Chondrocyte (in vitro differentiated cells): Measurements from ENCODE around the gene CHRNG. TPM values are rescaled to one million over a fixed set of nuclear protein-coding genes. Genes with fewer than 3 reads are reported as not detected.

Experiments used
- DNase-seq: peaks from one replicate; pipeline ENCODE4 v3.0.0; 2021; ENCODE audit warnings: mixed read lengths, low spot score
- H3K27ac Mint-ChIP-seq: one replicate; pipeline ENCODE4 v1.8.0; 2021; ENCODE audit warnings: mild to moderate bottlenecking, moderate library complexity, mixed read lengths; ENCODE audit not compliant: unreplicated experiment
- H3K27me3 Mint-ChIP-seq: 2 replicates; pipeline ENCODE4 v1.8.0; 2021; ENCODE audit warnings: low read depth, mixed read lengths
- H3K36me3 Mint-ChIP-seq: 2 replicates; pipeline ENCODE4 v1.8.0; 2021; ENCODE audit warnings: low read depth, mixed read lengths
- H3K4me1 Mint-ChIP-seq: 2 replicates; pipeline ENCODE4 v1.8.0; 2021; ENCODE audit warnings: low read depth, mild to moderate bottlenecking, mixed read lengths
- H3K4me3 Mint-ChIP-seq: one replicate; pipeline ENCODE4 v1.8.0; 2021; ENCODE audit warnings: mild to moderate bottlenecking, moderate library complexity, mixed read lengths; ENCODE audit not compliant: unreplicated experiment
- H3K9me3 Mint-ChIP-seq: 2 replicates; pipeline ENCODE4 v1.8.0; 2021; ENCODE audit warnings: low read depth, mixed read lengths
- CTCF ChIP-seq: fragments of 200-600 bp; sonication (generic); IDR thresholded peaks from 2 replicates; pipeline ENCODE4 v1.5.0; 2021; ENCODE audit warnings: antibody characterized with exemption, mild to moderate bottlenecking, moderate library complexity
- total RNA-seq: library from RNA; stranded (reverse); gene quantifications from 3 replicates; pipeline ENCODE4 v1.2.1, GENCODE V29; 2021

The CHRNG gene
- total RNA-seq, 1 donor from 2014 or later, result not detected

GRCh38 chr2:232534940-232535651, 4.4 kb upstream of the CHRNG start:
- H3K4me1 Mint-ChIP-seq, result no peaks in the 10 kb centered on the region
- no peaks in the 10 kb centered on the region for H3K27me3 Mint-ChIP-seq
- H3K9me3 Mint-ChIP-seq, result peaks cover 6% of the 10 kb centered on the region
- H3K4me3 Mint-ChIP-seq, result no peak overlapping the region
- H3K36me3 Mint-ChIP-seq, result no peaks in the 10 kb centered on the region
- DNase-seq, result peak; percentile 74
- H3K27ac Mint-ChIP-seq, result no peak overlapping the region
- TF ChIP-seq CTCF, result no peak

GRCh38 chr2:232535761-232536530, 3.5 kb upstream of the CHRNG start:
- Mint-ChIP-seq H3K4me1 (no peaks in the 10 kb centered on the region), H3K27ac (no peak overlapping the region), H3K27me3 (no peaks in the 10 kb centered on the region), H3K9me3 (peaks cover 6% of the 10 kb centered on the region), H3K36me3 (no peaks in the 10 kb centered on the region), H3K4me3 (no peak overlapping the region)
- no peak for TF ChIP-seq CTCF
- peak; percentile 24 for DNase-seq

- peak; percentile 70 for DNase-seq
- no peaks in the 10 kb centered on the region for H3K27me3 Mint-ChIP-seq
- no peak overlapping the region for H3K27ac Mint-ChIP-seq
- H3K4me3 Mint-ChIP-seq, result no peak overlapping the region
- TF ChIP-seq CTCF, result peak; percentile 34
- H3K4me1 Mint-ChIP-seq, result no peaks in the 10 kb centered on the region
- no peaks in the 10 kb centered on the region for H3K36me3 Mint-ChIP-seq
- peaks cover 6% of the 10 kb centered on the region for H3K9me3 Mint-ChIP-seq
Measured at GRCh38 chr2:232537079-232537478, 2.4 kb upstream of the CHRNG start.

GRCh38 chr2:232537499-232537898, 2.0 kb upstream of the CHRNG start:
- no peak for TF ChIP-seq CTCF
- no peaks in the 10 kb centered on the region for H3K27me3 Mint-ChIP-seq
- peak; percentile 39 for DNase-seq
- H3K27ac Mint-ChIP-seq, result no peak overlapping the region
- no peak overlapping the region for H3K4me3 Mint-ChIP-seq
- H3K36me3 Mint-ChIP-seq, result no peaks in the 10 kb centered on the region
- H3K9me3 Mint-ChIP-seq, result peaks cover 6% of the 10 kb centered on the region
- no peaks in the 10 kb centered on the region for H3K4me1 Mint-ChIP-seq

- Mint-ChIP-seq H3K9me3 (peaks cover 6% of the 10 kb centered on the region), H3K27me3 (no peaks in the 10 kb centered on the region), H3K4me1 (no peaks in the 10 kb centered on the region), H3K4me3 (no peak overlapping the region), H3K36me3 (no peaks in the 10 kb centered on the region), H3K27ac (no peak overlapping the region)
- no peak for TF ChIP-seq CTCF
- peak; percentile 26 for DNase-seq
Measured at GRCh38 chr2:232538671-232539070, 821 bp upstream of the CHRNG start.
